ENCODE results near the gene FAM171A2. TPM values are rescaled to one million over a fixed set of nuclear protein-coding genes. Genes with fewer than 3 reads are reported as not detected.

Gene FAM171A2
- polyA plus RNA-seq, 1 donor (not counting 4 experiments of a cell fraction or from before 2014, with no cell fraction given), result 0.35 TPM

GRCh38 chr17:44356241-44356640, 7.4 kb downstream of the FAM171A2 start:
- no peak overlapping the region for H2AFZ ChIP-seq (ENCODE audit: control insufficient read depth, low read length)
- H4K20me1 ChIP-seq (ENCODE audit: control insufficient read depth, extremely low read depth, insufficient read depth, low read length), result no peaks in the 10 kb centered on the region
- H3K79me2 ChIP-seq (ENCODE audit: control insufficient read depth, insufficient read depth, low read length), result no peaks in the 10 kb centered on the region
- H3K36me3 ChIP-seq (ENCODE audit: control insufficient read depth in 2 of 2, extremely low read depth in 1 of 2, insufficient read depth in 2 of 2, low read length in 2 of 2), result peaks cover 6 to 16% of the 10 kb centered on the region in 2 experiments
- no peaks in the 10 kb centered on the region for H3K9me3 ChIP-seq (ENCODE audit: control insufficient read depth, low read depth, low read length)
- H3K4me3 ChIP-seq (ENCODE audit: control insufficient read depth in 2 of 3, extremely low read depth in 1 of 3, insufficient read depth in 2 of 3, low read depth in 1 of 3, low read length in 3 of 3), result no peak overlapping the region
- TF ChIP-seq, protein P1, sequence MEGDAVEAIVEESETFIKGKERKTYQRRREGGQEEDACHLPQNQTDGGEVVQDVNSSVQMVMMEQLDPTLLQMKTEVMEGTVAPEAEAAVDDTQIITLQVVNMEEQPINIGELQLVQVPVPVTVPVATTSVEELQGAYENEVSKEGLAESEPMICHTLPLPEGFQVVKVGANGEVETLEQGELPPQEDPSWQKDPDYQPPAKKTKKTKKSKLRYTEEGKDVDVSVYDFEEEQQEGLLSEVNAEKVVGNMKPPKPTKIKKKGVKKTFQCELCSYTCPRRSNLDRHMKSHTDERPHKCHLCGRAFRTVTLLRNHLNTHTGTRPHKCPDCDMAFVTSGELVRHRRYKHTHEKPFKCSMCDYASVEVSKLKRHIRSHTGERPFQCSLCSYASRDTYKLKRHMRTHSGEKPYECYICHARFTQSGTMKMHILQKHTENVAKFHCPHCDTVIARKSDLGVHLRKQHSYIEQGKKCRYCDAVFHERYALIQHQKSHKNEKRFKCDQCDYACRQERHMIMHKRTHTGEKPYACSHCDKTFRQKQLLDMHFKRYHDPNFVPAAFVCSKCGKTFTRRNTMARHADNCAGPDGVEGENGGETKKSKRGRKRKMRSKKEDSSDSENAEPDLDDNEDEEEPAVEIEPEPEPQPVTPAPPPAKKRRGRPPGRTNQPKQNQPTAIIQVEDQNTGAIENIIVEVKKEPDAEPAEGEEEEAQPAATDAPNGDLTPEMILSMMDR (optimal IDR thresholded peaks at IDR 0.05 in 1 of 3, IDR thresholded peaks at IDR 0.05 in 1 of 3, conservative IDR thresholded peaks at IDR 0.05 in 1 of 3; ENCODE audit: extremely low read depth in 1 of 3, insufficient read depth in 2 of 3, low read length in 3 of 3), result peak in 1 of 3 experiments; percentile 20
- no peak for TF ChIP-seq EZH2 (IDR thresholded peaks at IDR 0.05; ENCODE audit: low read length)
- H3K27ac ChIP-seq (ENCODE audit: control insufficient read depth, insufficient read depth, low read length), result no peak overlapping the region
- DNase-seq (ENCODE audit: low read depth, low spot score) (no peak), FAIRE-seq (no peak)
- no peaks in the 10 kb centered on the region for H3K4me1 ChIP-seq (ENCODE audit: control insufficient read depth, extremely low read depth, insufficient read depth, low read length)
- H3K9me1 ChIP-seq (ENCODE audit: control insufficient read depth, extremely low read depth, insufficient read depth, low read length), result no peaks in the 10 kb centered on the region
- no peak overlapping the region for H3K4me2 ChIP-seq (ENCODE audit: control insufficient read depth, extremely low read depth, insufficient read depth, low read depth, low read length)
- dilution Hi-C loops (cut with MboI; ENCODE audit: extremely low pct_ligation_motif_present, low sequenced_read_pairs), result no loop called here
- H3K9ac ChIP-seq (ENCODE audit: control insufficient read depth, extremely low read depth, insufficient read depth, low read length), result no peak overlapping the region
- H3K27me3 ChIP-seq (ENCODE audit: control insufficient read depth, extremely low read depth, insufficient read depth, low read length), result peaks cover 12% of the 10 kb centered on the region

GRCh38 chr17:44355642-44356099, 8.0 kb downstream of the FAM171A2 start:
- Histone ChIP-seq H4K20me1 (ENCODE audit: control insufficient read depth, extremely low read depth, insufficient read depth, low read length) (no peaks in the 10 kb centered on the region), H3K4me3 (ENCODE audit: control insufficient read depth in 2 of 3, extremely low read depth in 1 of 3, insufficient read depth in 2 of 3, low read depth in 1 of 3, low read length in 3 of 3) (no peak overlapping the region), H3K27ac (ENCODE audit: control insufficient read depth, insufficient read depth, low read length) (no peak overlapping the region), H3K27me3 (ENCODE audit: control insufficient read depth, extremely low read depth, insufficient read depth, low read length) (peaks cover 8% of the 10 kb centered on the region), H3K9me1 (ENCODE audit: control insufficient read depth, extremely low read depth, insufficient read depth, low read length) (no peaks in the 10 kb centered on the region), H3K4me2 (ENCODE audit: control insufficient read depth, extremely low read depth, insufficient read depth, low read depth, low read length) (no peak overlapping the region), H3K9ac (ENCODE audit: control insufficient read depth, extremely low read depth, insufficient read depth, low read length) (no peak overlapping the region), H2AFZ (ENCODE audit: control insufficient read depth, low read length) (no peak overlapping the region), H3K79me2 (ENCODE audit: control insufficient read depth, insufficient read depth, low read length) (no peaks in the 10 kb centered on the region), H3K36me3 (ENCODE audit: control insufficient read depth in 2 of 2, extremely low read depth in 1 of 2, insufficient read depth in 2 of 2, low read length in 2 of 2) (peaks cover 11 to 18% of the 10 kb centered on the region in 2 experiments), H3K4me1 (ENCODE audit: control insufficient read depth, extremely low read depth, insufficient read depth, low read length) (no peaks in the 10 kb centered on the region), H3K9me3 (ENCODE audit: control insufficient read depth, low read depth, low read length) (no peaks in the 10 kb centered on the region)
- no peak for FAIRE-seq
- DNase-seq (ENCODE audit: low read depth, low spot score), result no peak
- TF ChIP-seq, protein P1 (optimal IDR thresholded peaks at IDR 0.05 in 1 of 3, IDR thresholded peaks at IDR 0.05 in 1 of 3, conservative IDR thresholded peaks at IDR 0.05 in 1 of 3; ENCODE audit: extremely low read depth in 1 of 3, insufficient read depth in 2 of 3, low read length in 3 of 3), result no peak
- no peak for TF ChIP-seq EZH2 (IDR thresholded peaks at IDR 0.05; ENCODE audit: low read length)
- dilution Hi-C loops (cut with MboI; ENCODE audit: extremely low pct_ligation_motif_present, low sequenced_read_pairs), result no loop called here

All from keratinocyte (primary cell).